ENCODE measurements around the gene ADM2.

ADM2 gene

DNA sequence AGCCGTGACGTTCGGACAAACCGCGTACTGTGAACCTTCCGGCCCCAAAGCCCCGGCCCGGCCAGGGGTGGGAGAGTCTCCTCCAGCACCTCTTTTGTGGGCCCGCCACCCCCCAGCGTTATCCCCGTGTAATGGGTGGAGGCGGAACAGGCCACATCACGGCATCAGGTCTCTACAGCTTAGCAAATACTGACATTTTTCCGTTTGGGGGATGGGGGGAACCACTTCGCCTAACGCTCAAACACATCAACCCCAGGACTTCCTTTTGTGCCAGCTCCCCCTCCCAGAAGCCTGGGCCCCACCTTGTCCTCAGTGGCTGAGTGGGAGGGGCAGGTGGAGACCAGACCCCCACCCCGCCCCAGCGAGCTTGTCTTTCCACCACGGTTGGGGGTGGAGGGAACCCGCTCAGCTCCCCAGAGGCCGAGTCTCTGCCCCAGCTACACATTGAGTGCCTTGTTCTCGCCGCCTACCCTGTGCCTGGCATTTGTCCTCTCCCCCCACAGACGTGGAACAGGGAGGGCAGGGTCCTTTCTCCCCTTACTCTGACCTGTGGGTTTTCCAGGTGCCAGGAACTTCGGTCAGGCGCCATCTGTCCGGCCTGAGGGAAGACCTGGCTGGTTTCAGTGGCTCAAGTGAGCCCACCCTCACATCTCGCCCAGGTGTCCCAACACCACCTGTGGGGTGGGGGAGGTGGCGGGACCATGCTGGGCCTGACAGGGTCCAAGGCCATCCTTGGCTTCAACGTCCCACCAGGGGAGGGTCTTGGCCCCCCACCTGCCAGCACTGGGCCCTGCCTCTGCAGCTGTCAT is 36.1 kb upstream of the ADM2 start:
- in situ Hi-C loops (cut with HindIII; ENCODE audit: low sequenced_read_pairs) = no loop called here

- in situ Hi-C loops (cut with HindIII; ENCODE audit: low sequenced_read_pairs) = no loop called here
Observed at GRCh38 chr22:50445880-50446707, 35.2 kb upstream of the ADM2 start.

- in situ Hi-C loops (cut with HindIII; ENCODE audit: low sequenced_read_pairs) = no loop called here
Observed at GRCh38 chr22:50446708-50447575, 34.4 kb upstream of the ADM2 start.

GRCh38 chr22:50447576-50448551 is 33.5 kb upstream of the ADM2 start:
- in situ Hi-C loops (cut with HindIII; ENCODE audit: low sequenced_read_pairs) = no loop called here

DNA sequence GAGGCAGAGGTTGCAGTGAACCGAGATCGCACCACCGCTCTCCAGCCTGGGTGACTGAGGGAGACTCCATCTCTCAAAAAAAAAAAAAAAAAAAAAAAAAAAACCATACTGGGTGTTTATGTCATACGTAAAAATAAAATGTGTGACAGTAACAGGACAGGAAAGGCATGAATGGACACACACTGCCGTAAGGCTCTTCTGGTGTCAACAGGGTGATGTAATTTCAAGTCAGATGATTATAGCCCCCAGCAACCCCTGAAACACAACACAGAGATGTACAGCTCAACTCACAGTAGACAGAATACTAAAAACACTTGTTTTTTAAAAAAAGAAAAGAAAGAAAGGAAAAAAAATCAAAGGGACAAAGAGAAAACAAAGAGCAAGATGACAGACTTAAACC is 28.7 kb upstream of the ADM2 start:
- in situ Hi-C loops (cut with HindIII; ENCODE audit: low sequenced_read_pairs) = no loop called here

DNA sequence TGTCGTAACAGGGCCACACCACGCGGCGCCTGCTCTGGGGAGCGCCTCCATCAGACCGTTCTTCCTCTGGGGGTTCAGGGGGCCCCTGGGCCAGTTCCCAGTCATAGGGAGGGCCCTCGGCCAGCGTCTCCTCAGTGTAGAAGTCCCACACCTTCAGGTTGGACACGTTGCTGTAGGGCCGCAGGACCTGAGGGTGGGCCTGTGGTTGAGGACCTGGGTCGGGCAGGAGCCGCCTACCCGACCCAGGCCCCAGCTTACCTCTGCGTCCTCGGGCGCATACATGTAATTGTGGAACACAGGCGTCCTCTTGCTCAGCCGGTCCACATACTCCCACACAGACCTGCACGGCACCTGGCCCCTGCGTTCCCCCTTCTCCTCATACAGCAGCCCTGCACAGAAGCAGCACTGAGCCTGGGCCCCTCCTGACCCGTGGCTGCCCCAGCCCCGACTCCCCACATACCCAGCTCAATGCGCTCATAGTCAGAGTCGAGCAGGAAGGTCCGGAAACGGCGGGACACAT is 26.7 kb upstream of the ADM2 start:
- in situ Hi-C loops (cut with HindIII; ENCODE audit: low sequenced_read_pairs) = no loop called here

DNA sequence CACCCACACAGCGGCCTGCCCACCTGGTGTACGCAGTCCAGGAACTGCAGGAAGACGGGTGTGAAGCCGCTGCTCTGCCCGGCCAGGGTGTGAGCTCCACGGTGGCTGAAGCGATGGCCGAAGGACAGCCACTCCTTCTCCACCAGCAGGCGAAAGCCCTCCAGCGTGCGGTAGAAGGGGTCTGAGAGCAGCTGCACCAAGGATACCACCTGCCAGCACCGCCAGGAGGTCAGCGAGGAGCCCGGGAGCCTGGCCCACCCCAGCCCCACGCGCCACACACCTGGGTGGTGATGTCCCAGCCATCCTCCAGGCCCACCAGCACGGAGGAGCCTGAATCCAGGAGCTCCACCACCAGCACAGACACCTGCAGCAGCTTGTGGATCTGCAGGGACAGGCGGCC is 26.1 kb upstream of the ADM2 start:
- in situ Hi-C loops (cut with HindIII; ENCODE audit: low sequenced_read_pairs) = no loop called here

DNA sequence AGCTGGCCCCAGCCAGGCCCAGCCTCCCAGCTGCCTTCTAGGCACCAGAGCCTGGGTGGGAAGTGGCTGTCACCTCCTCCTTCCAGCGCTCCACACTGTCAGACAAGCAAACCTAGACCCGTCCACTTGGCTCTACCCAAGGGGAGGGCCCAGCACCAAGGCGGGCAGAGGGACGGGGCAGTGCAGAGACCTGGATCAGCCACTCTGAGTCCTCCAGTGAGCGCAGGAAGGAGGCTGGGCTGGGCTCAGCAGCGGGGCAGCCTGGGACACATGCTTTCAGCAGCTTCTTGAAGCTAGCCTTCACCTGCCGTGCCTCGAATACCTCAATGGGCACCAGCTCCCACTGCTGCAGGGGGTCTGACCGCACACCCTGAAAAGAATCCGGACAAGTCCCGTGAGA is 25.3 kb upstream of the ADM2 start:
- in situ Hi-C loops (cut with HindIII; ENCODE audit: low sequenced_read_pairs) = no loop called here

DNA sequence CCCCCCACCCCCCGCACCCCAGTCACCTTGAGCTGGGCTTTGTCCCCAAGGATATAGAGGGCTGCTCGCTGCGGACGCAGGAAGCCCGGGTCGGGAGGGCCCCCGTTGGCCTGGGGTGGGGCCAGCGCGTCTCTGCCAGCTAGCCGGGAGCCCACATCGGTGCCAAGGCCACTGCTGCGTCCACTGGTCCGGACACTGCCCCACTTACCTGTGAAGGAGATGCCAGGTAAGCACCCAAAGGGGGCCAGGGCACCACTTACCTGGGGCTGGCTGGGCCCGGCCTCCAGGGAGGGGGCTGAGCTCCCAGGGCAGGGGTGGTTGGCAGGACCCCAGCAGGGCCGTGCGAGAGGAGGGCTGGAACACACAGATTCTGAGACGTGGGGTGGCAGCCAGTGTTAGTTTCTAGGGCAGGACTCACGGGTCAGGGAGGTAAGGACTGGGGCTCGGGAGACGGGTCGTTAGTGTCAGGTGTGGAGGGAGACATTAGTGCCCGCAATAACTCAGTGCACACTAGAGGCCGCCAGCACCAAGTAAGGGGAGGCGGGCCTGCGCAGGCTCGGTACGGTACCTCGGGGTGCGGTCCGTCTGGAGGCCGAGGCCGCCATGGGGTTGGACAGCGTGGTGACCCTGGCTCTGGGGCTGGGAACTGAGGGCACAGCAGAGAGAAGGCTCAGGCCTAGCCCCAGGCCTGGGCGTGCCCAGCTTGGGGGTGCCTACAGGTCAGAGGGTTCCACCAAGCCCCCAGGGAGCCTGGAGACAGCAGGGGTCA is 24.7 kb upstream of the ADM2 start:
- in situ Hi-C loops (cut with HindIII; ENCODE audit: low sequenced_read_pairs) = no loop called here

DNA sequence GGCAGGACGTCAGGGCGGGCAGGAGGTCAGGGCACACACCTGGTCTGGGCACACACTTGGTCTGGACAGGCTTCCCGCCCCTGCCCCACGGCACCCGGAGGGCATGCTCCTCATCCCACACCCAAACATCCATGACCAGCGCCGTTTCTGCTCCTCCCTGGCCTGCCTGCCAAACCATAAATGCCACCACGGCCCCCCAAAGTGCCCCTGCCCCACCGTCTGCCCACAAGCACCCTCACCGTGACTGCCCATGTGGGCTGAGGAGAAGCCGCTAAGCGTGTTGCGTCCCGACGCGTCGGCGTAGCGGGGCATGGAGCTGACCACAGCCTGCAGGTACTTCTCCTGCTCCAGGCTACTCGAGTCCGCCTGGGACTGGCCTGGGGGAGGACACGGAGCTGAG is 22.3 kb upstream of the ADM2 start:
- in situ Hi-C loops (cut with HindIII; ENCODE audit: low sequenced_read_pairs) = no loop called here

DNA sequence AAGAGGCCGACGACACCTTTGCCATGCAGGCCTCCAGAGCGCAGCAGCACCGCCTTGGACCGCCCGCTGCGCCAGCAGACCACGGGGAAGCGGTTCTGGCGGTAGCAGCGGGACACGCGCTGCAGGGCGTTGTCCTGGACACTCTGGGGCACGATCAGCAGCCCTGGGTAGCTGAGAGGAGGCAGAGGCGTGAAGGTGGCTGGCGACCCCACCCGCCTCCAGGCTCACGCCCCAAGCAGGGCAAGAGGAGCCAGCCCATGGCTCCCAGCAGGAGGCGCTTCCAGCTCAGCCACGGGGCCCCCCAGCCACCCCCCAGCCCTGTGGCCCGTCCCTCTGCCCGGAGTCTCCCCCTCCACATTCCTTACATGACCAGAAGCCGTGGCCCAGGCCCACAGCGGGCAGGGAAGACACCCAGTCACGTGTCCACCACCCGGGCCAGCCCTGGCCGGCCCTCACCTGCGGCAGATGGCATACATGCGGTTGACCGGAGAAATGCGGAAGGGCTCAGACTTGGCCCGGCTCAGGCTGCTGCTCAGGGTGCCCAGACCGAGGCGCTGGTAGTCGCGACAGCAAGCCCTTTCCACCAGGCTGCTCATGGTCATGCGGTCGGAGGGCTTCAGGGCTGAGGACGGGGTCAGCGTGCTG is 21.7 kb upstream of the ADM2 start:
- in situ Hi-C loops (cut with HindIII; ENCODE audit: low sequenced_read_pairs) = no loop called here

GRCh38 chr22:50460938-50461337 is 20.4 kb upstream of the ADM2 start:
- in situ Hi-C loops (cut with HindIII; ENCODE audit: low sequenced_read_pairs) = no loop called here

DNA sequence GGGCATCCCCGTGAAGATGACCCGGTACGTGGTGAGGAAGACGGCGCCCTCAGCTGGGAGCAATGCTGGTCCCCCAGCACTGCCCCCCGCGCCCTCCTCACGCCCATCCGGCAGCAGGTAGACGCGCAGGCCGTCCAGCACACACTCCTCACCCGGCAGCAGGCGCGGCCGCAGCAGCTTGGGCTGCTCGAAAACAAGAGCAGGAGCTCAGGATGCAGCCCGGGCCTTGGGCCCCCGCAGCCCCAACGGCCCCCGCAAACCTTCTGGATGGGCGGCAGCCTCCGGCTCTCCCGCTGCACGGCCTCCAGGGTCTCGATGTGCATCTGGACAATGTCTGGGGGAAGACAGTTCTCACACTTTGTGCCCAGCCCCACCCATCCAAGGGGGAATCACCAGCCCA is 19.8 kb upstream of the ADM2 start:
- in situ Hi-C loops (cut with HindIII; ENCODE audit: low sequenced_read_pairs) = no loop called here

- in situ Hi-C loops (cut with HindIII; ENCODE audit: low sequenced_read_pairs) = no loop called here
Observed at GRCh38 chr22:50461979-50462540, 19.3 kb upstream of the ADM2 start.

GRCh38 chr22:50463188-50463900 is 18.0 kb upstream of the ADM2 start:
- in situ Hi-C loops (cut with HindIII; ENCODE audit: low sequenced_read_pairs) = no loop called here

- in situ Hi-C loops (cut with HindIII; ENCODE audit: low sequenced_read_pairs) = no loop called here
Observed at GRCh38 chr22:50464451-50464850, 16.9 kb upstream of the ADM2 start.

DNA sequence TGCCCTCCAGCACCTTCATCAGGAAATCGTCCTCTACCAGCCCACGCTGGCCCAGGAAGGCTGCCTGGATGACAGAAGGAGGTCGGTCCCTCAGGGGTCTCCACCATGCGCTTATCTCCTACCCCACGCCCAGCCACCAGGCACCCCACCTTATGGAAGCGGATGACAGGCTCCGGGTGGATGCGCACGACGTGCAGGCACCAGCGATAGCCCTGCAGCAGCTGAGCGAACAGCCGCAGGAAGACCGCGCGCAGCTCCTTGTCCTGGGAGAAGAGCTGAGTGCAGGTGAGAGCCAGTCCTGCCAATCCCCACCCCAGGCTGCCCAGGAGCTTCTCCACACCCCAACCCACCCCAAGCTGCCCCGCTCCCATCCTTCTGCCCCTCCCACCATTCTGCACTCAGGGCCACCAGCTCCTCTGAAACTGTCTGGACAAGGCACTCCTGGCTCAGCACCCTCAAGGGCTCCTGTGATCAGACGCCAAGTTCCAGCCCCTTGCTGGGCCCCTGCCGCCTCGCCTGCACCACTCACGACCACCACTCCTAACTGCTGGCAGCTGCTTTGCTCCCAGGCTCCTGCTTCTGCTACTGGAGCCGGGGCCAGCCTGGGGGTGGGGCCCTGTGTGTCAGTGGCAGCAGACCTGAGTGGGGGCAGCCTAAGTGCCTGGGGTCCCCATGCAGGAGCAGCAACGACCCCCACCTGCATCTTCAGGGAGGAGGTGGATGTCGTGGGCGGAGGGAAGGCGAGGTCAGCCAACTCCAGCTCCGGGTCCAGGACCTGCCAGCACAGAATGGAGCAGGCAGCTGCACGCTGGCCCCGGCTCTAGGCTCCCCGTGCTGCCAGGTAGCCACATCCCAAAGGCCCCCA is 16.0 kb upstream of the ADM2 start:
- in situ Hi-C loops (cut with HindIII; ENCODE audit: low sequenced_read_pairs) = no loop called here

Measured in DLD1 (cell line).